Measurements from ENCODE around the gene CHST9. TPM values are rescaled to one million over a fixed set of nuclear protein-coding genes. Genes with fewer than 3 reads are reported as not detected.
A peak's percentile ranks its signal among the peaks of the same experiment; 100 is the strongest.

Gene CHST9
- polyA plus RNA-seq, 1 donor from 2014 or later: 0.32 TPM

- Histone ChIP-seq H3K79me2 (replicated peaks; ENCODE audit: insufficient read depth, low read length) (no peaks in the 10 kb centered on the region), H3K4me3 (ENCODE audit: low read length) (peak overlapping the region; percentile 23), H2AFZ (ENCODE audit: low read depth, low read length) (no peak overlapping the region), H3K4me2 (ENCODE audit: low read length) (no peak overlapping the region), H3K9me3 (ENCODE audit: low read length) (no peaks in the 10 kb centered on the region), H3K27ac (ENCODE audit: low read length) (peak overlapping the region; percentile 74), H3K27me3 (ENCODE audit: insufficient read depth, low read depth, low read length) (no peaks in the 10 kb centered on the region), H3K36me3 (ENCODE audit: insufficient read depth, low read length) (no peaks in the 10 kb centered on the region), H3F3A (ENCODE audit: insufficient read depth, low read length, poor library complexity, severe bottlenecking) (no peaks in the 10 kb centered on the region), H3K9ac (ENCODE audit: low read length) (peak overlapping the region; percentile 10), H3K9me2 (ENCODE audit: insufficient read depth, low read length) (no peaks in the 10 kb centered on the region), H4K20me1 (ENCODE audit: insufficient read depth) (no peaks in the 10 kb centered on the region)
- TF ChIP-seq MXI1 (conservative IDR thresholded peaks at IDR 0.05; ENCODE audit: poor library complexity, severe bottlenecking) (no peak), CTCF (IDR thresholded peaks at IDR 0.05; ENCODE audit: poor library complexity, severe bottlenecking) (no peak), POLR2AphosphoS5 (IDR thresholded peaks at IDR 0.05) (peak; percentile 93), TAF1 (IDR thresholded peaks at IDR 0.05; ENCODE audit: low read depth) (no peak), EP300 (conservative IDR thresholded peaks at IDR 0.05; ENCODE audit: poor library complexity, severe bottlenecking) (peak; percentile 89), EZH2 (IDR thresholded peaks at IDR 0.05; ENCODE audit: borderline replicate concordance, insufficient read depth, low read length, poor library complexity, severe bottlenecking) (no peak), SMC3 (conservative IDR thresholded peaks at IDR 0.05; ENCODE audit: poor library complexity) (no peak), RAD21 (conservative IDR thresholded peaks at IDR 0.05) (peak; percentile 22)
- TF ChIP-seq, protein P1, sequence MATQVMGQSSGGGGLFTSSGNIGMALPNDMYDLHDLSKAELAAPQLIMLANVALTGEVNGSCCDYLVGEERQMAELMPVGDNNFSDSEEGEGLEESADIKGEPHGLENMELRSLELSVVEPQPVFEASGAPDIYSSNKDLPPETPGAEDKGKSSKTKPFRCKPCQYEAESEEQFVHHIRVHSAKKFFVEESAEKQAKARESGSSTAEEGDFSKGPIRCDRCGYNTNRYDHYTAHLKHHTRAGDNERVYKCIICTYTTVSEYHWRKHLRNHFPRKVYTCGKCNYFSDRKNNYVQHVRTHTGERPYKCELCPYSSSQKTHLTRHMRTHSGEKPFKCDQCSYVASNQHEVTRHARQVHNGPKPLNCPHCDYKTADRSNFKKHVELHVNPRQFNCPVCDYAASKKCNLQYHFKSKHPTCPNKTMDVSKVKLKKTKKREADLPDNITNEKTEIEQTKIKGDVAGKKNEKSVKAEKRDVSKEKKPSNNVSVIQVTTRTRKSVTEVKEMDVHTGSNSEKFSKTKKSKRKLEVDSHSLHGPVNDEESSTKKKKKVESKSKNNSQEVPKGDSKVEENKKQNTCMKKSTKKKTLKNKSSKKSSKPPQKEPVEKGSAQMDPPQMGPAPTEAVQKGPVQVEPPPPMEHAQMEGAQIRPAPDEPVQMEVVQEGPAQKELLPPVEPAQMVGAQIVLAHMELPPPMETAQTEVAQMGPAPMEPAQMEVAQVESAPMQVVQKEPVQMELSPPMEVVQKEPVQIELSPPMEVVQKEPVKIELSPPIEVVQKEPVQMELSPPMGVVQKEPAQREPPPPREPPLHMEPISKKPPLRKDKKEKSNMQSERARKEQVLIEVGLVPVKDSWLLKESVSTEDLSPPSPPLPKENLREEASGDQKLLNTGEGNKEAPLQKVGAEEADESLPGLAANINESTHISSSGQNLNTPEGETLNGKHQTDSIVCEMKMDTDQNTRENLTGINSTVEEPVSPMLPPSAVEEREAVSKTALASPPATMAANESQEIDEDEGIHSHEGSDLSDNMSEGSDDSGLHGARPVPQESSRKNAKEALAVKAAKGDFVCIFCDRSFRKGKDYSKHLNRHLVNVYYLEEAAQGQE (IDR thresholded peaks at IDR 0.05; ENCODE audit: borderline replicate concordance): no peak
Measured at GRCh38 chr18:26956863-26957262, 228.2 kb downstream of the CHST9 start.

GRCh38 chr18:26948703-26949102 is 236.4 kb downstream of the CHST9 start:
- no peaks in the 10 kb centered on the region for H3K27me3 ChIP-seq (ENCODE audit: insufficient read depth, low read depth, low read length)
- H3K9me3 ChIP-seq (ENCODE audit: low read length): no peaks in the 10 kb centered on the region
- no peaks in the 10 kb centered on the region for H3F3A ChIP-seq (ENCODE audit: insufficient read depth, low read length, poor library complexity, severe bottlenecking)
- H3K4me2 ChIP-seq (ENCODE audit: low read length): no peak overlapping the region
- no peaks in the 10 kb centered on the region for H4K20me1 ChIP-seq (ENCODE audit: insufficient read depth)
- H3K27ac ChIP-seq (ENCODE audit: low read length): no peak overlapping the region
- no peak overlapping the region for H3K9ac ChIP-seq (ENCODE audit: low read length)
- H3K4me3 ChIP-seq (ENCODE audit: low read length): no peak overlapping the region
- no peaks in the 10 kb centered on the region for H3K79me2 ChIP-seq (replicated peaks; ENCODE audit: insufficient read depth, low read length)
- H3K9me2 ChIP-seq (ENCODE audit: insufficient read depth, low read length): no peaks in the 10 kb centered on the region
- H2AFZ ChIP-seq (ENCODE audit: low read depth, low read length): no peak overlapping the region
- H3K36me3 ChIP-seq (ENCODE audit: insufficient read depth, low read length): no peaks in the 10 kb centered on the region
- TF ChIP-seq SMC3 (conservative IDR thresholded peaks at IDR 0.05; ENCODE audit: poor library complexity) (no peak), EP300 (conservative IDR thresholded peaks at IDR 0.05; ENCODE audit: poor library complexity, severe bottlenecking) (no peak), CTCF (IDR thresholded peaks at IDR 0.05; ENCODE audit: poor library complexity, severe bottlenecking) (no peak), MXI1 (conservative IDR thresholded peaks at IDR 0.05; ENCODE audit: poor library complexity, severe bottlenecking) (no peak), RAD21 (conservative IDR thresholded peaks at IDR 0.05) (no peak), POLR2AphosphoS5 (IDR thresholded peaks at IDR 0.05) (no peak), EZH2 (IDR thresholded peaks at IDR 0.05; ENCODE audit: borderline replicate concordance, insufficient read depth, low read length, poor library complexity, severe bottlenecking) (no peak)
- TF ChIP-seq, protein P1 (IDR thresholded peaks at IDR 0.05; ENCODE audit: borderline replicate concordance): no peak

Data from neural cell (in vitro differentiated cells).